GM18499 (cell line): ENCODE data around the gene MPST.
"Not testable (repeated sequence)": the region's sequence is repeated elsewhere in the genome, so short reads cannot be mapped to it uniquely, and the experiment has no call there.

ENCODE experiments used
- ATAC-seq: cut with Tn5 transposase; IDR thresholded peaks from one replicate; pipeline ENCODE4 v1.9.1; 2021; ENCODE audit warnings: moderate number of reproducible peaks; ENCODE audit not compliant: insufficient read depth, unreplicated experiment

MPST gene

GRCh38 chr22:37058917-37059701 is 39.6 kb downstream of the MPST start:
- no peak for ATAC-seq

DNA sequence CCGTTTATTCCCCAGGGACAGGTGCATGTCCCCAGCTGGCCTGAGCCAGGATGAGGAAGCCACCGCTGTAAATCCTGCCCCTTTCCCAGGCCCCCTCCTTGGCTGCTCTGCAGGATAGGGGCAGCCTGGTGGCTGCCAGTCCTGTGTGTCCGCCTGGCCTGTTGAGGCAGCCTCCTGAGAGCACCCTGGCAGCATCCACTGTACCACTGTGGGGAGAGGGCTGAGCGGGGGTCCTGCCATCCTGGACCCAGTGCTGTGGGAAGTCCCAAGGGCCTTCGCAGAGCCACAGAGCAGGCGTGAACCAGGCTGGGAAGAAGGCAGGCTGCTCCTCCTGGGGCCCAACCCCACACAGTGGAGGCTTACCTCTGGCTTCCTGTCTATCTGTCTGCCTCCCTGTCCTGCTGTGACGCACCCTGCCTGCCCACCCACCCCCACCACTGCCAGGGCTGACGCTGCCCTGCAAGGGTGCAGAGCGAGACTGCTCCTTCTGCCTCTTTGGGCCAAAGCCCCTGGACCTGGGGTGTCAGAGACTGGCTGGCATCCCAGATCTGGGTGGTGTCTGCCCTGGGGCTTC is 40.4 kb downstream of the MPST start:
- no peak for ATAC-seq

DNA sequence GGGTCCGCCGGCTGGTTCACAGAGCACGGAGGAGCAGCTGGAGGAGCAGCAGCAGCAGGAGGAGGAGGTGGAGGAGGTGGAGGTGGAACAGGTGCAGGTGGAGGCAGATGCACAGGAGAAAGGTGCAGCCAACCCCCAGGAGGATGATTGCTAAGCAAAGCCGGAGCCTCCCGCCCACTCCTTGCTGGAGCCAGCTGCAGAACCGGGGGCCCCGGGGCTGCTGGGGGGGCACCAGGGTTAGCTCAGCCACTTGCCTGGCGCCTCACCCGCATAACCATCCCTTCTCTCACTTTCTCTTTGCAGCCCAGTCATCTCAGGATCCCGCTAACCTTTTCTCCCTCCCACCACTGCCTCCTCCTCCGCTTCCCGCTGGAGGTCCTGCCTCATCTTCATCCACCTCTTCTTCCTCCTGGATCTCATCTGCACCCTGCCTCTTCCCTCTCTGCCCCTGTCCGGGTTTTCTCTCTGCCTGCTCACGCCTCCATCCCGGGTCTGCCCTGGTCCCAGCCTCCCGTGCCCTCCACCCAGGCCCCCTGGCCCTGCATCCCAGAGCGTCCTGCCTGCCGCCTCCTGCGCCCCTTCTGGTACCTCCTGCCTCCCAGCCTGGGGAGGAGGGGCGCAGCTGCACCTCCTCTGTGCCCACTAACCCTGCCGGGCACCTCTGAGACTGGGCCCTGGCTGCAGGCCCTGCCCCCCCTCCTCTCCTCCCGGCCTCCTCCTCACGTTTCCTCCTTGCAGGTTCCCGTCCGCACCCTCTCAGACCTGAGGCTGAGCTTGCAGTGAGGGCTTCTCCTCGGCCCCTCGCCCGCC is 41.5 kb downstream of the MPST start:
- no peak for ATAC-seq

DNA sequence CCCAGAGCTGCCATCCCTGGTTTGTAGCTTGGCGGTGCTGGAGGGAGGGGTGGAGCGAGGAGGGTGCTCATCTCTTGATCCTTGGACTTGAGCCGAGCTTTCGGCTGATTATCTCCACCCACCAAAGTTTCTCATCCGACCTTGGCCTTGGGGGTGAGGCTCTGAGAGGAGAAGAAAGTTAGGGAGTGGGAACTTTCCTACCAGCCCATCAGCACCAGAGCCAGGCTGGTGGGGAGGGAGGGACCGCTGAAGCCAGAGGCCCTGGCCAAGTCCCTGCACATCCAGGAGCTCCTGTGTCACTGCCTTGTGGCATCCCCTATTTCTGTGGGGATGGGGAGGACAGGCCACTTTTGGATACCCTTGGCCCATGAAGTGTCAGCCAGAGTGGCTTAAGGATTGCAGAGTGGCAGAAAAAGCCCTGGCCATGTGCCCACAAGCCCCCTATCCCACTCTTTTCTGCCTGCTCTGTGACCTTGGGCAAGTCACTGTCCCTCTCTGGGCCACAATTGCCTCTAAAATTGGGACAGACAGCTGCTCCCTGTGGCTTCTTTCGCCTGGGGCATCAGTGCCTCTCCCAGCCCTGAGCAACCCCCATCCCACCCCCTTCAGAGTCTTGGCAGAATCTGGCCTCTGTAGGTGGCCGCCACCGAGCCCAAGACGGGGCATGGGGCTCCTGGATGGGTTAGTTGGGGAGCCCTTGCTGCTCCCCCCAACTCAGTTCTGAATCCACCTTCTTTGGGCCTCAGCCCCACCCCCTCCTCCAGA is 42.3 kb downstream of the MPST start:
- ATAC-seq: no peak

GRCh38 chr22:37062376-37062675 is 42.8 kb downstream of the MPST start:
- ATAC-seq: no peak

- ATAC-seq: no peak
Observed at GRCh38 chr22:37062702-37063381, 43.3 kb downstream of the MPST start.

GRCh38 chr22:37063431-37064420 is 44.2 kb downstream of the MPST start:
- ATAC-seq: no peak

DNA sequence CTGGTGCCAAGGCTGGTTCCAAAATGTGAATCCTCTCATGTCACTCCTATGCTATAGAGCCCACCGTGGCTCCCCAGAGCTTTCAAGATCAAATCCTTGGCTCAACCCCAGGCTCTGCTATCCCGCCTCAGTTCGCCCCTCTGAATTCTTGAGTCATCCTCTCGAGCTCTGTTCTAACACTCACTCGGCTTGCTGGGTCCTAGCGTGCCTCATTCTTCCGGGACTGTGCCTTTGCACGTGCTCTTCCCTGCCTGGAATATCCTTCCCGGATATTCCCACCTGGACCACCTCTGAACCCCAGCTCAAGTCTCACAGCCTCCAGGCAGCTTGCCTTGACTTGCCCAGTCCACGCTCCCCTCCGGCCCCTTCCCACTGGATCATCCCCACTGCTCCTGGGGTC is 45.0 kb downstream of the MPST start:
- ATAC-seq: no peak

DNA sequence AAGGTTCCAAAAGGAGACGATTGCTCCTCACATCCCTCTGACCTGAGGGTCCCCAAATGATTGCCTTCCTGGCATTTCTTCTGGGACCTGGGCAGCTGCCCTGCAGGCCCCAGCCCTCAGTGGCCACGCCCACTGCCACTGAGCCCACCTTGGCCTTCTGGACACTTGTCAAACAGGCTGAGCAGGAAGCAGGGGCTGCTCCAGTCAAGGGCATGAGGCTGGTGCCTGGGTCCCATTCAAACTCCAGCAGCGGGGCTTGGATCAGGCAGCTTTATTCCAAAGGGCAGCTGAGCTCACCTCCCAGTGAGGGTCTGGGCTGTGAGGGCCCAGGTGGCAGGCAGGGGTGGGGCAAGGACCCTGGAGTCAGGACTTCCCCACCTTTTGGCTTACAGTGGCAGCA is 45.6 kb downstream of the MPST start:
- ATAC-seq: no peak

- ATAC-seq: no peak
Observed at GRCh38 chr22:37065961-37066360, 46.4 kb downstream of the MPST start.

DNA sequence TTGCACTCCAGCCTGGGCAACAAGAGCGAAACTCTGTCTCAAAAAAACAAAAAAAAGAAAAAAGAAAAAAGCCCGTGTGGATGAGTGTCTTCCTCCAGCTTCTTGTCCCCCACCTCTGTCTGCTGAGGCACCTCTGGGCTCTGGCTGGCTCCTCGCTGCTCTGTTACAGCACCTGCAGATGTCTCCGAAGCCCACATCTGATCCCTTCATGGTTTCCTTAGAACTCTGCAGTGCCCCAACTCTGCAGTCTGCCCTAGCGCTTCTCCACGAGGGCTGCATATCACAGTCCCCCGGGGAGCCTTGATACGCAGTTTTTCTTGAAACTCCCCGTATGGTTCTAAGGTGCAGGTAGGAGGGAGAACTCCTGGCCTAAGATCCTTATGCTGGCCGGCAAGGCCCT is 47.9 kb downstream of the MPST start:
- no peak for ATAC-seq

GRCh38 chr22:37068859-37069258 is 49.3 kb downstream of the MPST start:
- no peak for ATAC-seq

GRCh38 chr22:37069319-37069718 is 49.8 kb downstream of the MPST start:
- ATAC-seq: no peak

DNA sequence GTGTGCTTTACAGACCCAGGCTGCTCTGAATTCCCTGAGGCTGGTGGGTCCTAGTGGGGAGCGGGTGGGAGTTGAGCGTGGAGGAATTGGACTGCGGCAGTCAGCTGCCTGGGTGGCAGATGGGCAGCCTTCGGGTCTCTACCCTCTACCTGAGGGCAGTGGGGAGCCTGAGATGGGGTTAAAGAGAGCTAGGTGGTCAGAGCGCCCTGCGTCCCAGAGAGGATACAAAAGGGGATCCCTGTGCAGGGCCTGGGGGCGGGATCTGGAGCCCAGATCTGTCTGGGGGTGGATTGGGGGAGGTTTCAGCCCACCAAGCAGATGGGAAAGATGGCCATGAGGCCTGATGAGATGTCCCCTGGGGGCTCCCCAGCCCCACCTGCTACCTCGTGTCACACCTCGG is 50.2 kb downstream of the MPST start:
- no peak for ATAC-seq

DNA sequence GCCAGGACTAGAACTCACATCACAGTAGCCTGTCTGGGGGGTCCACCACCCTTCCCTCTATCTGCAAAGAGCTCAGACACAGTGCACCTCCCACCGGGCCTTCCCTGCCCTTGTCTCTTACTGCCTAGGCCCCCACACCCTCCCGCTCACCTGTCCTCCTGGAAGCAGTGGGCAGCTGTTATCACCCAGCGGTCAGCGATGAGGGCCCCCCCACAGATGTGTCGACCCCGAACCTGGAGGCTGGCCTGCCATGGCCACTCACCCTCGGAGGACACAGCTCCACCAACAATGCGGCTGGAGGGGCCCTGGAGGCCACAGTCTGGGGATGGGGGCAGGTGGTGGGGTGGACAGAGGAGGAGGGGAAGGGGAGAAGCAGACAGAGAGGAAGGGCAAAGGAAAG is 50.8 kb downstream of the MPST start:
- no peak for ATAC-seq

- no peak for ATAC-seq
Observed at GRCh38 chr22:37070744-37071143, 51.2 kb downstream of the MPST start.

- not testable (repeated sequence) for ATAC-seq
Observed at GRCh38 chr22:37071850-37072592, 52.5 kb downstream of the MPST start.

DNA sequence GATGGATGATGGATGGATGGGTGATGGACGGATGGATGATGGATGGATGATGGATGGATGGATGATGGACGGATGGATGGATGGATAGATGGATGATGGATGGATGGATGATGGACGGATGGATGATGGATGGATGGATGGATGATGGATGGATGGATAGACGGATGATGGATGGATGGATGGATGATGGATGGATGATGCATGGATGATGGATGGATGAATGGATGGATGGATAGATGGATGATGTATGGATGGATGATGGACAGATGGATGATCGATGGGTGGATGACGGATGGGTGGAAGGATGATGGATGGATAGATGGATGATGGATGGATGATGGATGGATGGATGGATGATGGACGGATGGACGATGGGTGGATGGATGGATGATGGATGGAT is 53.1 kb downstream of the MPST start:
- no peak for ATAC-seq
